ENCODE measurements around the gene ABLIM1. TPM values are rescaled to one million over a fixed set of nuclear protein-coding genes. Genes with fewer than 3 reads are reported as not detected.

The ABLIM1 gene
- total RNA-seq, 3 donors from 2014 or later (not counting 1 experiment from before 2014, with no cell fraction given), result 71.9 to 118 (median 73.5) TPM

DNA sequence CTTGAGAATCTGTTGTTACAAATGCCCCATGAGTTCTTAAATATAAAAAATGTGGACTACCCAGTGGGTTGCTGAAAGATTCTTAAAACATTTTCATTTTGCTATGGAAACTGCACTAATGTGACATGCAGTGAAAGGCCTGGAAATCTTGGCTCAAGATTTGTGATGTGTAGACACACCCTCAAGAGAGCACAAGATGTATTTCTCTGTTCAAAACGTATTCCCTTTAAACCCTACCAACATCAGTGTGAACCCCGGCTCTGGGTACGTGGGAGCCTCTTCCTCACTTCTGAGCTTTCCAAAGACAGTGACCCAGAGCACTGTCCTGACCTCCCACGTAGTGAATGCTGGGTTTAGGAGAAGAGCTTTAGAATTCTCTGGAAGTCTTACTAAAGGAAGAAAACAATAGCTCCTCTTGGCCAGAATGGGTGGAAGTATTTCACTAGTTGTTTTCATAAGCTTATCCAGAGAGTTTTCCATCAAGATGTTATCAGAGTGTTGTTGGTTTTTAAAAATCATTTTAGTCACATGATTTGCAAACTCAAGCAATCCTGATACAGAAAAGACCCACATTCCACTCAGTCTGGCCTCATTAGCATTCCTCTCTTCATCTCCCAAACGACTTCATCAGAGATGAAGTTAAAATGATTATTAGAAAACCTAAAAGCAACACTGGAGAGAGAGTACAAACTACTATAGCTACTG is 172.2 kb downstream of the ABLIM1 start:
- no peak overlapping the region for H3K4me3 Mint-ChIP-seq
- H3K36me3 Mint-ChIP-seq, result peaks cover 6% of the 10 kb centered on the region
- WGBS (ENCODE audit: insufficient coverage), result 100% methylated on average over 4 of the region's 5 CpGs

DNA sequence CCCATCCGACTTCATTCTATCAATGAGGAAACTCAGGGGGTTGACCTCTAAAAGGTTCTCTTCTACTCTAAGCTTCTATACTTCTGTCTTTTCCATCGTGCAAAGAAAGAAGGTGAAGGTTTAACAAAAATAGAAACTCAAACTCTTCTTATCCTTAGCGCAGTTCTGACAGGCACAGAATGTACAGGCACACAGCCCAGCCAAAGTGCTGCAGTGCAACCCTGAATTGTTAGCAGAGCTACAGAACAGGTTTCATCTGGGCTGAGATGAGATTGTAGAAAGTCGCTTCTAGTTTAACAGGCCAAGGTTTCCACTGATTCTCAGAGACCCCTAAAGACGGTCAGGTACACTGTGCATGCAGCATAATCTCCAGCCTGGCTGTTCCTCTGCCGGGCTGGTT is 174.5 kb downstream of the ABLIM1 start:
- intact Hi-C loops (cut with micrococcal nuclease), result no loop called here
- no peaks in the 10 kb centered on the region for H3K27me3 Mint-ChIP-seq (ENCODE audit: low read depth in 2 of 2)
- no peak overlapping the region for H3K27ac Mint-ChIP-seq
- no peaks in the 10 kb centered on the region for H3K9me3 Mint-ChIP-seq
- ATAC-seq, result no peak
- TF ChIP-seq, protein P1, sequence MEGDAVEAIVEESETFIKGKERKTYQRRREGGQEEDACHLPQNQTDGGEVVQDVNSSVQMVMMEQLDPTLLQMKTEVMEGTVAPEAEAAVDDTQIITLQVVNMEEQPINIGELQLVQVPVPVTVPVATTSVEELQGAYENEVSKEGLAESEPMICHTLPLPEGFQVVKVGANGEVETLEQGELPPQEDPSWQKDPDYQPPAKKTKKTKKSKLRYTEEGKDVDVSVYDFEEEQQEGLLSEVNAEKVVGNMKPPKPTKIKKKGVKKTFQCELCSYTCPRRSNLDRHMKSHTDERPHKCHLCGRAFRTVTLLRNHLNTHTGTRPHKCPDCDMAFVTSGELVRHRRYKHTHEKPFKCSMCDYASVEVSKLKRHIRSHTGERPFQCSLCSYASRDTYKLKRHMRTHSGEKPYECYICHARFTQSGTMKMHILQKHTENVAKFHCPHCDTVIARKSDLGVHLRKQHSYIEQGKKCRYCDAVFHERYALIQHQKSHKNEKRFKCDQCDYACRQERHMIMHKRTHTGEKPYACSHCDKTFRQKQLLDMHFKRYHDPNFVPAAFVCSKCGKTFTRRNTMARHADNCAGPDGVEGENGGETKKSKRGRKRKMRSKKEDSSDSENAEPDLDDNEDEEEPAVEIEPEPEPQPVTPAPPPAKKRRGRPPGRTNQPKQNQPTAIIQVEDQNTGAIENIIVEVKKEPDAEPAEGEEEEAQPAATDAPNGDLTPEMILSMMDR (IDR thresholded peaks at IDR 0.05), result no peak
- H3K36me3 ChIP-seq (ENCODE audit: control insufficient read depth, insufficient read depth, low read length), result peaks cover 51% of the 10 kb centered on the region
- H3K36me3 Mint-ChIP-seq, result peaks cover 6% of the 10 kb centered on the region
- DNase-seq, result no peak
- H3K27ac ChIP-seq (ENCODE audit: low read length), result no peak overlapping the region
- no peaks in the 10 kb centered on the region for H3K4me1 ChIP-seq (ENCODE audit: control insufficient read depth, insufficient read depth, low read length)
- H3K4me1 Mint-ChIP-seq, result peaks cover 5% of the 10 kb centered on the region in 2 donors
- H3K9me3 ChIP-seq (ENCODE audit: control insufficient read depth, insufficient read depth, low read length), result no peaks in the 10 kb centered on the region
- H3K27me3 ChIP-seq (ENCODE audit: control insufficient read depth, insufficient read depth, low read length), result no peaks in the 10 kb centered on the region
- H3K4me3 Mint-ChIP-seq, result no peak overlapping the region
- no peak overlapping the region for H3K4me3 ChIP-seq (ENCODE audit: low read length)
- WGBS (ENCODE audit: insufficient coverage), result 96% methylated on average over 6 of the region's 6 CpGs

More for the DNA sequence above, 172.2 kb downstream of the ABLIM1 start:
- Mint-ChIP-seq H3K4me1 (peaks cover 5% of the 10 kb centered on the region in 2 donors), H3K9me3 (no peaks in the 10 kb centered on the region), H3K27ac (no peak overlapping the region), H3K27me3 (ENCODE audit: low read depth in 2 of 2) (no peaks in the 10 kb centered on the region)
- Histone ChIP-seq H3K27ac (ENCODE audit: low read length) (no peak overlapping the region), H3K4me1 (ENCODE audit: control insufficient read depth, insufficient read depth, low read length) (no peaks in the 10 kb centered on the region), H3K9me3 (ENCODE audit: control insufficient read depth, insufficient read depth, low read length) (no peaks in the 10 kb centered on the region), H3K36me3 (ENCODE audit: control insufficient read depth, insufficient read depth, low read length) (peaks cover 56% of the 10 kb centered on the region), H3K27me3 (ENCODE audit: control insufficient read depth, insufficient read depth, low read length) (no peaks in the 10 kb centered on the region), H3K4me3 (ENCODE audit: low read length) (no peak overlapping the region)
- ATAC-seq, result no peak
- TF ChIP-seq, protein P1 (IDR thresholded peaks at IDR 0.05), result no peak
- DNase-seq, result no peak
- intact Hi-C loops (cut with micrococcal nuclease), result no loop called here

DNA sequence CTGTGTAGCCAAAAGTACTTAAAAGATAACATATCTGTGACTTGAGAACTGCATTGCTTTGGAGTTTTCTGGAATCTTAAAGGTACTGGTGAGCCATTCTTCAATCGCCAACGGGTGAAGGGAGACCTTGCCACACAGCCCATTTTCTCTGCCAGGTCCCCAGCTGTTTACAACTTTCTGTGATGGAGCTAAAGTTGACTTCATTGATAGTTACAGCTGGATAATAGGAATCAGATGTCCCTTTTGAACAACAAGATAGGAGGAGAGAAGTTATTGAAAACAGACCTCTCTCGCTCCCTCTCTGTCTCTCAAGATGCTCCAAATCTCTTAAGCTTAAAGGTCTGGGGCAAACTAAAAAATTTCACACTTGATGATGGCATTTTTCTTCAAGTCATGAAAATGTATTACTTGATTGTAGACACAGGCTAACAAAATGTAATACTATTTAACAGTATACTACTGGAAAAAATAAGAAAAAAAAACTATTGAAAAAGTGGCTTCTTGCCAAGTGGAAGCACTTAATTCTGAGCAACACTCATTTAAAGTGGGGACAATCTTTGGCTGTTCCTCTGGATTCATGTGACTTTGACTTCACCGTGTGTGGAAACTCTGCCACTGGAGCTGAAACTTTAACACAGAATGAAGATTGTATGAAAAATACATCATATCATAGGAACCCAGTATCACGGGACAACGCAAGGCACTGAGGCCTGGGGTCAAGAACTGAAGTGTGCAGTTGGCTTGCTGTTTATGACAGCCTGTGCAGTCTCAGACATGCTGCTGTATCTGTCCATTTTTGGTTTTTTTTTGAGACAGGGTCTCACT is 175.4 kb downstream of the ABLIM1 start:
- intact Hi-C loops (cut with micrococcal nuclease), result no loop called here
- ATAC-seq, result no peak
- Mint-ChIP-seq H3K4me1 (peaks cover 5% of the 10 kb centered on the region in 2 donors), H3K27me3 (ENCODE audit: low read depth in 2 of 2) (no peaks in the 10 kb centered on the region), H3K9me3 (no peaks in the 10 kb centered on the region), H3K36me3 (peaks cover 6% of the 10 kb centered on the region), H3K27ac (no peak overlapping the region), H3K4me3 (no peak overlapping the region)
- Histone ChIP-seq H3K36me3 (ENCODE audit: control insufficient read depth, insufficient read depth, low read length) (peaks cover 48% of the 10 kb centered on the region), H3K4me1 (ENCODE audit: control insufficient read depth, insufficient read depth, low read length) (no peaks in the 10 kb centered on the region), H3K27ac (ENCODE audit: low read length) (no peak overlapping the region), H3K9me3 (ENCODE audit: control insufficient read depth, insufficient read depth, low read length) (no peaks in the 10 kb centered on the region), H3K4me3 (ENCODE audit: low read length) (no peak overlapping the region), H3K27me3 (ENCODE audit: control insufficient read depth, insufficient read depth, low read length) (no peaks in the 10 kb centered on the region)
- TF ChIP-seq, protein P1 (IDR thresholded peaks at IDR 0.05), result no peak
- DNase-seq, result no peak
- 94% methylated on average over 6 of the region's 6 CpGs for WGBS (ENCODE audit: insufficient coverage)

All from natural killer cell (primary cell).